Measurements from ENCODE around the gene GRPEL1. TPM values are rescaled to one million over a fixed set of nuclear protein-coding genes. Genes with fewer than 3 reads are reported as not detected.

The GRPEL1 gene
- total RNA-seq, 1 experiment from 2014 or later: 80.1 TPM

DNA sequence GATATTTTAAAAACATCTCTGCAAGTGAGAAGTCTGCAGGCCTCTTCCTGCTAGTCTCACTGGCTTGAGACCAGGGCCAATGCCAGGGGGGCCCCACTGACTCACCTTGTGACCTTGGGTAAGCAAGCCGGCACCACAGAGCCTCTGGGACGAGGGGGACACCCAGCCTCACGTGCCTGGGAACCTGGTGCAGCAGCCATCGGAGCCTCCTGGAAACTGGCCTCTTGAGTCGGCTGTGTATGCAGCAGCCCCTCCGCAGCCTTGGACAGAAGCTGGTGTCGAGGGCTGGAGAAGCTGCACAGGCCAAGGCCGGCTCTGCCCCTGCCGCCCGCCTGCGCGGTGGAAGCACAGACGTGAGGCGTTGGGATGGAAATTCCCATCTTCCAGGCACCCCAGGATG lies 16.0 kb downstream of the GRPEL1 start:
- Histone ChIP-seq H3K27ac (ENCODE audit: low read depth, low read length) (no peak overlapping the region), H3K9me2 (ENCODE audit: insufficient read depth) (no peaks in the 10 kb centered on the region), H3K4me1 (ENCODE audit: control insufficient read depth in 1 of 2, insufficient read depth in 2 of 2, low read length in 2 of 2) (no peaks in the 10 kb centered on the region), H3K4me3 (replicated peaks in 1 of 2; ENCODE audit: low read depth in 1 of 2, low read length in 2 of 2) (no peak overlapping the region), H3K36me3 (ENCODE audit: control insufficient read depth in 1 of 2, insufficient read depth in 2 of 2, low read length in 2 of 2) (peaks cover 4 to 9% of the 10 kb centered on the region in 2 experiments; a peak in 1 of 4 replicates), H3K9me3 (ENCODE audit: control insufficient read depth in 1 of 2, insufficient read depth in 1 of 2, low read depth in 1 of 2, low read length in 2 of 2) (no peaks in the 10 kb centered on the region), H3K27me3 (ENCODE audit: insufficient read depth, low read length) (no peaks in the 10 kb centered on the region), H4K20me1 (ENCODE audit: insufficient read depth) (no peaks in the 10 kb centered on the region), H3K4me2 (ENCODE audit: low read length) (no peak overlapping the region), H3K79me2 (ENCODE audit: insufficient read depth, low read length) (peaks cover 24% of the 10 kb centered on the region; the same call in 1 of the 2 replicates), H2AFZ (ENCODE audit: low read depth, low read length, poor library complexity, severe bottlenecking) (no peak overlapping the region), H3K9ac (ENCODE audit: low read length) (no peak overlapping the region)
- no TSS peak for BruUV-seq (replicated peaks)
- POLR2A ChIA-PET: no interaction called here
- DNase-seq (ENCODE audit: low read depth, low spot score) (no peak), ATAC-seq (no peak)
- intact Hi-C loops (cut with micrococcal nuclease): no loop called here
- CTCF ChIA-PET: interaction anchor here (1.0 kb wide), 1 partner anchor 77 kb away, joined by 3 read pairs; no protein-coding TSS in a partner anchor
- RAD21 ChIA-PET (ENCODE audit: low non-redundant PET in 1 of 2, low total read pairs in 2 of 2, uncharacterized antibody in 2 of 2, unreplicated experiment in 2 of 2): no interaction called here
- TF ChIP-seq, protein P1, sequence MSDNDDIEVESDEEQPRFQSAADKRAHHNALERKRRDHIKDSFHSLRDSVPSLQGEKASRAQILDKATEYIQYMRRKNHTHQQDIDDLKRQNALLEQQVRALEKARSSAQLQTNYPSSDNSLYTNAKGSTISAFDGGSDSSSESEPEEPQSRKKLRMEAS (IDR thresholded peaks at IDR 0.05): no peak
- TF ChIP-seq TCF7L2 (IDR thresholded peaks at IDR 0.05; ENCODE audit: borderline replicate concordance, extremely low read depth, insufficient read depth, insufficient read length) (no peak), ELF1 (IDR thresholded peaks at IDR 0.05; ENCODE audit: borderline replicate concordance, low read depth) (no peak), CEBPB (IDR thresholded peaks at IDR 0.05; ENCODE audit: low read depth) (no peak), POLR2AphosphoS5 (IDR thresholded peaks at IDR 0.05; ENCODE audit: low read depth, low read length) (no peak), SIN3A (IDR thresholded peaks at IDR 0.05; ENCODE audit: low read depth) (no peak), FOSL1 (IDR thresholded peaks at IDR 0.05; ENCODE audit: low read depth) (no peak), POLR2A (IDR thresholded peaks at IDR 0.05; ENCODE audit: borderline replicate concordance, extremely low read depth, insufficient read depth, insufficient read length) (no peak)
- TF ChIP-seq, protein P2, sequence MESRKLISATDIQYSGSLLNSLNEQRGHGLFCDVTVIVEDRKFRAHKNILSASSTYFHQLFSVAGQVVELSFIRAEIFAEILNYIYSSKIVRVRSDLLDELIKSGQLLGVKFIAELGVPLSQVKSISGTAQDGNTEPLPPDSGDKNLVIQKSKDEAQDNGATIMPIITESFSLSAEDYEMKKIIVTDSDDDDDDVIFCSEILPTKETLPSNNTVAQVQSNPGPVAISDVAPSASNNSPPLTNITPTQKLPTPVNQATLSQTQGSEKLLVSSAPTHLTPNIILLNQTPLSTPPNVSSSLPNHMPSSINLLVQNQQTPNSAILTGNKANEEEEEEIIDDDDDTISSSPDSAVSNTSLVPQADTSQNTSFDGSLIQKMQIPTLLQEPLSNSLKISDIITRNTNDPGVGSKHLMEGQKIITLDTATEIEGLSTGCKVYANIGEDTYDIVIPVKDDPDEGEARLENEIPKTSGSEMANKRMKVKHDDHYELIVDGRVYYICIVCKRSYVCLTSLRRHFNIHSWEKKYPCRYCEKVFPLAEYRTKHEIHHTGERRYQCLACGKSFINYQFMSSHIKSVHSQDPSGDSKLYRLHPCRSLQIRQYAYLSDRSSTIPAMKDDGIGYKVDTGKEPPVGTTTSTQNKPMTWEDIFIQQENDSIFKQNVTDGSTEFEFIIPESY (IDR thresholded peaks at IDR 0.05; ENCODE audit: extremely low read depth, insufficient replicate concordance, low read length): no peak

All from HCT116 (cell line).